CD4-positive, alpha-beta T cell treated with Interleukin-4 for 4 hours (primary cell): ENCODE measurements around the gene STAT5A.
"Not testable (repeated sequence)": the region's sequence is repeated elsewhere in the genome, so short reads cannot be mapped to it uniquely, and the experiment has no call there.

Experiments
- DNase-seq: peaks from one replicate; pipeline ENCODE4 v3.0.0-alpha.2; 2020

Gene STAT5A

GRCh38 chr17:42287977-42288802 lies at the start of gene STAT5A:
STAT5A (plus strand) TSS chr17:42288498; CDS start chr17:42289412, 914 bp downstream.
- DNase-seq, result peak; percentile 79

DNA sequence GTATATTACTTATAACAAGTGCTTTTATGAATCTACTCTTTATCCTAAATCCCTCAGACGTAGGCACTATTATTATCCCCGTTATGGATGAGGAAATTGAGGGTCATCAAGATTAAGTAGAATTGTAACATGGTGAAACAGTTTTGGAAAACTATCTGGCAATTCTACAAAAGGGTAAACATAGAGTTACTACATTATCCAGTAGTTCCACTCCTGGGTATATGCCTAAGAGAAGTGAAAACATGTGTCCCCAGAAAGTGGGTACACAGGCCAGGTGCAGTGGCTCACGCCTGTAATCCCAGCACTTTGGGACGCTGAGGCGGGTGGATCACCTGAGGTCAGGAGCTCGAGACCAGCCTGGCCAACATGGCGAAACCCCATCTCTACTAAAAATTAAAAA lies 48.7 kb upstream of the STAT5A start:
- not testable (repeated sequence) for DNase-seq

DNA sequence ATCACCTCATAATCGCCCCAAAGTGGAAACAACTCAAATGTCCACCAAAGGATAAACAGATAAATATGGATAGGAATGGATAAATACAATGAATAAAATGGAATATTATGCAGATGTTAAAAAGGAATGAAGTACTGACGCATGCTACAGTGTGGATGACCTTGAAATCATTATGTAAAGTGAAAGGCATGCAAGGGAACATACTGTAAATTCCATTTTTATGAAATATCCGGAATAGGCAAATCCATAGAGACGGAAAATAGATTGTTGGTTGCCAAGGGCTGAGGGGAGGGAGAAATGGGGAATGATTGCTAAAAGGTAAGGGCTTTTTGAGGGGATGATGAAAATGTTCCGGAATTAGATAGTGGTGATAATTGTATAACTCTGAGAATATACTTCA lies 48.1 kb upstream of the STAT5A start:
- no peak for DNase-seq

DNA sequence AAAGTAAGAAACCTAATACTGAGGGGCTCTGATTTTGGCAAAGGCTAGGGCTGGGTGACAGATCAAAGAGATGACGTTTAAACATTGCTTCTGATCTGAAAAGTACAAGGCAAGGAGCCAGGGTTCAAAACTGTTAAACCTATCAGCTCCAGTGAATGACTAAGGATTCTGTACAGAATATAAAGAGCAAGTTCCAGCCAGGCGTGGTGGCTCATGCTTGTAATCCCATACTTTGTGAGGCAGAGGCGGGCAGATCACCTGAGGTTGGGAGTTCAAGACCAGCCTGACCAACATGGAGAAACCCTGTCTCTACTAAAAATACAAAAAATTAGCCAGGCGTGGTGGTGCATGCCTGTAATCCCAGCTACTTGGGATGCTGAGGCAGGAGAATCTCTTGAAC lies 47.4 kb upstream of the STAT5A start:
- DNase-seq, result not testable (repeated sequence)

DNA sequence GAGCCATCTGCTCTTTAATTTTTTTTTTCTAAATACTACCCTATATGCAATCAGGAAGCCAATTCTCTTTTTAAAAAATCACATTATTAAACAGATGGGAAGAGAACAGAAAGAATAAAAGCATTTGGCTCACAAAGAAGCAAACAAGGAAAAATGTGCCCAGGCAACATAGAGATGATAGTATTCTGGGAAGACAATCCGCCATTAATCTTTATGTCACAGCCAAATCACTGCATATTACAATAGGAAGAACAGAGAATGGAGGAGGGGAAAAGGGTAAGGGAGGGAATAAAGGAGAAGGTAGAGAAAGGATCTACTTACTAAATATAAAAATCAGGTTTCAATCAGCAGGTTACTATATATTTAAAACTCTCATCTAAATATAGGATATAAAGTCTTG lies 46.4 kb upstream of the STAT5A start:
- no peak for DNase-seq

GRCh38 chr17:42243493-42243982 lies 44.8 kb upstream of the STAT5A start:
- DNase-seq, result no peak

DNA sequence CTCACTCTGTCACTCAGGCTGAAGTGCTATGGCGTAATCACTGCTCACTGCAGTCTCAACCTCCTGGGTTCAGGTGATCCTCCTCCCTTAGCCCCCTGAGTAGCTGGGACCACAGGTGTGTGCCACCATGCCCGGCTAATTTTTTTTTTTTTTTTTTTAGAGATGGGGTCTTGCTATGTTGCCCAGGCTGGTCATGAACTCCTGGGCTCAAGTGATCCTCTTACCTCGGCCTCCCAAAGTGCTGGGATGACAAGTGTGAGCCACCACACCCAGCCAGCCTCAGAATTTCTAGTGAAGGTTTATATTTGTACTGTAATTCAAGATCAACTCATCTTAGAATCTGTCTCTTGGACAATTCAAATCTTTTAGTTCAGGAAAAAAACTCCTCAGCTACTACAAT lies 44.2 kb upstream of the STAT5A start:
- not testable (repeated sequence) for DNase-seq

DNA sequence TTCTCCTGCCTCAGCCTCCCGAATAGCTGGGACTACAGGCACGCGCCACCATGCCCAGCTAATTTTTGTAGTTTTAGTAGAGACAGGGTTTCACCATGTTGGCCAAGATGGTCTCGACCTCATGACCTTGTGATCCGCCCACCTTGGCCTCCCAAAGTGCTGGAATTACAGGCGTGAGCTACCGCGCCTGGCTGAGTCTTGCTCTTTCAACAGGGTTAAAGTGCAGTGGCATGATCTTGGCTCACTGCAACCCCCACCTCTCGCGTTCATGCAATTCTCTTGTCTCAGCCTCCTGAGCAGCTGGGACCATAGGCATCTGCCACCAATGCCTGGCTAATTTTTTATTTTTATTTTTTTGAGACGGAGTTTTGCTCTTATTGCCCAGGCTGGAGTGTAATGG lies 43.1 kb upstream of the STAT5A start:
- not testable (repeated sequence) for DNase-seq

DNA sequence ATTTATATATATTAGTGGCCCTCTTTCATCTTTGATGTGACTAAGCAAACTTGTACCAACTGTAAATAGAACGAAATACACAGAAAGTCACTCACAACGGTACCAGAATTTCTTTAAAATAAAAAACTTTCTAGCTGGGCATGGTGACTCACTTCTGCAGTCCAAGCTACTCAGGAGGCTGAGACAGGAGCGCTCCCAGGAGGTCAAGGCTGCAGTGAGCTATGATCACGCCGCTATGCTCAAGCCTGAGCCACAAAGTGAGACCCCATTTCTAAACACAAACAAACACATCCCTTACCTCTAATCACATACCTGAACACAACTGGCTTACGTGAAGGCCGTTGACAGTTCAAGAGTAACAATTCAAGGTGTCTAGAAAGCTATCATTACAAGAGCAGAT lies 41.8 kb upstream of the STAT5A start:
- DNase-seq, result peak; percentile 36

- no peak for DNase-seq
Measured at GRCh38 chr17:42247734-42248133, 40.6 kb upstream of the STAT5A start.

- DNase-seq, result peak; percentile 88
Measured at GRCh38 chr17:42248351-42249179, 39.7 kb upstream of the STAT5A start.

GRCh38 chr17:42249681-42250446 lies 38.4 kb upstream of the STAT5A start:
- peak; percentile 67 for DNase-seq

DNA sequence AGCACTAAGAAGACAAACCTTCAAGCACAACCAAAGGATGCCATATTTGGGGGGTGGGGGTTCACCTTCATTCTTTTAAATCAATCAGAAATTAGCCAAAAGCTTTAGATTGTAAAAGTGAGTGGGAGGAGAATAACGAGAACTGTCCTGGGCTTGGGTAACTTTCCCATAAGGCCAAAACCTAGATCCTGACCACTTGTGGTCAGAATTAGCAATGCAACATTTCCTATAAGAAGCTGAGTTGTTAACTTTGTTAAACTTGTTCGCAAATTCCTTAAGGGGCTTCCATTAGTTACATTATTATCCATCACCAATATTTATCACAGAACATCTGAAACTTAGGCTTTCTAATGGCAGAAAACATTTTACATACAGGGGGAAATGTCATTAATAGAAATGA lies 37.2 kb upstream of the STAT5A start:
- no peak for DNase-seq

DNA sequence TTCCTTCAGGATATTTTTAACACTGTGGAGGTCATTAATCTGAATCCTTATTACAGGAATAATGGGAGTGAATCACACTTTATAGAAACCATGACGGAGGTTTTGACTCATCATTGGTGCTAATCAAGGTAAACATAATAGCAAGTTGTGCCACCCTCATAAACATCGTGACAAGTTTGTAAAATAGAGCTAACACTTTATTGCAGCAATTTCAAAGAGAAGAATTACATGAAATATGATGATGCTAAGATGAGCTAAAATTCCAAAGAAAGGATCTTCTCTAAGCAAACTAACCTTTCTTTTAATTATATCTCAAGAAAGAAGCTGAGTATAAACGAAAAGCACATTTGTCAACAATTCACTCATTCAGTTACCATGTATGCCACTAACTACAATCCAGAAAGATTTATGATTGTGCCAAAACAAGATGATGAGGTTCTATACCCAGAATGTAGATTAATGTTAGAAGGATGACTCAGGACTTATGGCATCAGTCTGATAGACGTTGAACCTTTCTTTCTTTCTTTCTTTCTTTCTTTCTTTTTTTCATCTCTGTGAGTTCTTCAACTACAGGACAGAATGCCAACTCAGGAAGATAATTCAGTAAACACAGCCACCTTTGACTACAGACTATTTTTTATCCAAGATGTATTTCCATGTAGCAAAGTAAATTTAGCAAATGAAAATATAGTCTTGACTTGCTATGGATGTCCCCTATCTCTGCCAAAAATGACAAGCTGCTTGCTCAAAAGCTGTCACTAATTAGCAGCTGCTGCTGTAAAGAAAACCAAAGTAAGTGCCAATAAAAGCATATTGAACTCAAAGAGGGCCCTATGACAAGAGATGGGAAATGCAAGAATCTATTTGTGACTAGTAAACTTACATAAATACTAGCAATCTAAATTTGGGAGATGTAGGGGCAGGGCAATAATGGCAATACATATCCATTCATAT lies 35.4 kb upstream of the STAT5A start:
- no peak for DNase-seq

DNA sequence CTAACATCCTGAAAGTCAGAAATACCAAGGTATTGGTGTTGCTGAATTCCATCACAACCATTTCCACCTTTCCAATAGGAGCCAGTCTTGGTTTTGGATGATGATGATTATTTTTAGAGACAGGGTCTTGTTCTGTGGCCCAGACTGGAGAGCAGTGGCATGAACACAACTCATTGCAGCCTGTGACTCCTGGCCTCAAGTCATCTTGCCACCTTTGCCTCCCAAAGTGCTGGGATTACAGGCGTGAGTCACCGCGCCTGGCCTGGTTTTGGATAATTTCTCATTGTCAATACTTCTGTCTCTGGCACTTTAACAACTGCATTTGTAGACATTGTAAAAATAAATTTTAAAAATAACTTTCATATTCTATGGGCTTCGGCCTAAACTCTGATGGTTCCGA lies 34.7 kb upstream of the STAT5A start:
- DNase-seq, result no peak

DNA sequence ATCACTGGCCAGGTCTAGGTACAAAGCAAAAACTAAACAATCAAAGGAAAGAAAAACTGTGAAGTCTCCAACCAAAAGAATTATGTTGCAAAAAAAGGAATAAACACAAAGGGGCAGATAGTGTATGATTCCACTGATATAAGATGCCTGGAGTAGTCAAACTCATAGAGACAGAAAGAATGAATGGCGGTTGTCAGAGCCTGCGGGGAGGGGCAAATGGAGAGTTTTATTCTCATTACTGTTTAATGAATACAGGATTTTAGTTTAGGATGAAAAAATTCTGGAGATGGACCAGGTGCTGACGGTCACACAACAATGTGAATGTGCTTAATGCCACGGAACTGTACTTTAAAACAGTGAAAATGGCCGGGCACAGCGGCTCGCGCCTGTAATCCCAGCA lies 32.9 kb upstream of the STAT5A start:
- no peak for DNase-seq

DNA sequence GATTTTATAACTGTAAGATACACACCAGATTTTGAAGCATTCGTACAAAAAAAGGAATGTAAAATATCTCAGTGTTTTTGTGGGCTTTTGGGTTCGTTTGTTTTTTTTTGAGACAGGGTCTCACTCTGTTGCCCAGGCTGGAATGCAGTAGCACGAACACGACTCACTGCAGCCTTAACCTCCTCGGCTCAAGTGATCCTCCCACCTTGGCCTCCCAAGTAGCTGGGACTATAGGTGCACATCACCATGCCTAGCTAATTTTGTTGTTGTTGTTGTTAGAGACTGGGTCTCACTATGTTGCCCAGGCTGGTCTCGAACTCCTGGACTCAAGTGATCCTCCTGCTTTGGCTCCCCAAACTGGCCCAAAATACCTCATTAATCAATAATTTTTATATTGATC lies 28.0 kb upstream of the STAT5A start:
- no peak for DNase-seq

- DNase-seq, result not testable (repeated sequence)
Measured at GRCh38 chr17:42264366-42264765, 23.9 kb upstream of the STAT5A start.

- no peak for DNase-seq
Measured at GRCh38 chr17:42266462-42266861, 21.8 kb upstream of the STAT5A start.

DNA sequence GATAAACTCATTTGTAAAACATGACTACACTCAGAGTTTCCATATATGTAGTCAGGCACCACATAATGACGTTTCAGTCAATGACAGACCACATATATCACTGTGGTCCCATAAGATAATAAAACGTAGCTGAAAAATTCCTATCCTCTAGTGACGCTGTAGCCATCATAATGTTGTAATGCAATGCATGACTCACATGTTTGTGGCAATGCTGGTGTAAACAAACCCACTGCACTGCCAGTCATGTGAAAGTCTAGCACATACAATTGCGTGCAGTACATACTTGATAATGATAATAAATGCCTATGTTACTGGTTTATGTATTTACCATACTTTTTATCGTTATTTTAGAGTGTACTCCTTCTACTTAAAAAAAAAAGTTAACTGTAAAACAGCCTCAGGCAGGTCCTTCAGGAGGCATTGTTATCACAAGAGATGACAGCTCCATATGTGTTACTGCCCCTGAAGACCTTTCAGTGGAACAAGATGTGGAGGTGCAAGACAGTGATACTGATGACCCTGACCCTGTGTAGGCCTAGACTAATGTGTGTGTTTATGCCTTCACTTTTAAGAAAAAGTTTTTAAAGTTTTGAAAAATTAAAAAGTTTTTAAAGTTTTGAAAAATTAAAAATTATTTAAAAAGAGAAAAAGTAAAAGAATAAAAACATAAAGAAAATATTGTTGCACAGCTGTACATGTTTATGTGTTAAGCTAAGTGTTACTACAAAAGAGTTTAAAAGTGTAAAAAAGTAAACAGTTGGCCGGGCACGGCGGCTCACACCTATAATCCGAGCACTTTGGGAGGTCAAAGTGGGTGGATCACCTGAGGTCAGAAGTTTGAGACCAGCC lies 21.2 kb upstream of the STAT5A start:
- peak; percentile 88 for DNase-seq

DNA sequence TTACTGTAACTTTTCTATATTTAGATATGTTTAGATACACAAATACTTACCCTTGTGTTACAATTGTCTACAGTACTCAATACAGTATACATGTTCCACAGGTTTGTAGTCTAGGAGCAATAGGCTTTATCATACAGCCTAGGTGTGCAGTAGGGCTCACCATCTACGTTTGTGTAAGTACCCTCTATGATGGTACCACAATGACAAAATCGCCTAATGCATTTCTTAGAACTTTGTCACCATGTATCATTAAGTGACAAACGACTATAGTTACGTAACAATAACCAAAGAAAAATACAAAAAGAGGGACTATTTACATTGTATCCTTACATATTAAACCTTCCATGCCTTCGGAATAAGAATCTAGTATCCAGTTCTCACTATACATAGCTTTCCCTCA lies 20.1 kb upstream of the STAT5A start:
- no peak for DNase-seq
